Astrocyte of the spinal cord (primary cell): ENCODE data around the gene POU2F3.

Experiments used
- DNase-seq: peaks from one replicate; pipeline ENCODE4 v3.0.0; 2011; ENCODE audit warnings: low read depth, low spot score
- H3K4me3 ChIP-seq: 2 replicates; pipeline ENCODE4 v1.5.1; 2011; ENCODE audit warnings: low read depth, mild to moderate bottlenecking, low read length, moderate library complexity
- in situ Hi-C: cut with HindIII; loops from 2 replicates; pipeline ENCODE4 v1.10.0; 2017; ENCODE audit warnings: low sequenced_read_pairs
- TF ChIP-seq, protein P1 (sequence below): IDR thresholded peaks from 2 replicates; pipeline ENCODE4 v1.5.1; 2012; ENCODE audit warnings: low read depth, mild to moderate bottlenecking, low read length, inconsistent platforms

Gene POU2F3

DNA sequence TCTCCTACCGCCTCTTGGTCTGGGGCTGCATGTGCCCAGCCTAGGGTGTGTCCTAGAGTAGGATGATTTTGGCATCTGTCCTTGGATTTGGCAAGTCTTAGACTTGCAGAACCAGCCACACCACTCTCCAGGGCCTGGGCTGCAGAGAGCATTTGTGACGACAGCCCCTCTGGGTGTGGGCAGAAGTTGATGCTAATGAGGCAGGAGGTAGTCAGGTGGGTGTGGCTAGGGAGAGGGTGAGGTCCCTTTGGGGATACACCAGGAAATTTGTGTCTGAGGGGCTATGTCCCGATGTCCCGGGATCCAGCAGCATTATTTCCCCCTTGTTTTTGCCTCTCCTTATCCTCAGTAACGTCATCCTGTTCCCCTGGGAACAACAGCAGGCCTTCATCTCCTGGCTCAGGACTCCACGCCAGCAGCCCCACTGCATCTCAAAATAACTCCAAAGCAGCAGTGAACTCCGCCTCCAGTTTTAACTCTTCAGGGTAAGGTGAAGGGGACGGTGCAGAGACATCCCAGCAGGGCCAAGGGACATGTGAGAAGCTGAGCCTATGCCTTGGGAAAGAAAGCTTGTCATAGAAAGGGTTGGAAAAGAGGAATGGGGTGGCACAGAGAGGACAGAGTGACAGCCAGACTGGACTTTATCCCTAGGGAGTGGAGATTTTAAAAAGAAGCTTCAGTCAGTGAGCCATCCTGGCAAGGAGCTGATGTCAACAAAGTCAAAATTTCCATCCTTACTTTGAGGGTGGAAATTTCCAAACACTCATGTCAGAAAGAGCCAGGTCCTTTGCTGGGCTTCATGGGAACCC is 77.1 kb downstream of the POU2F3 start:
- TF ChIP-seq, protein P1, sequence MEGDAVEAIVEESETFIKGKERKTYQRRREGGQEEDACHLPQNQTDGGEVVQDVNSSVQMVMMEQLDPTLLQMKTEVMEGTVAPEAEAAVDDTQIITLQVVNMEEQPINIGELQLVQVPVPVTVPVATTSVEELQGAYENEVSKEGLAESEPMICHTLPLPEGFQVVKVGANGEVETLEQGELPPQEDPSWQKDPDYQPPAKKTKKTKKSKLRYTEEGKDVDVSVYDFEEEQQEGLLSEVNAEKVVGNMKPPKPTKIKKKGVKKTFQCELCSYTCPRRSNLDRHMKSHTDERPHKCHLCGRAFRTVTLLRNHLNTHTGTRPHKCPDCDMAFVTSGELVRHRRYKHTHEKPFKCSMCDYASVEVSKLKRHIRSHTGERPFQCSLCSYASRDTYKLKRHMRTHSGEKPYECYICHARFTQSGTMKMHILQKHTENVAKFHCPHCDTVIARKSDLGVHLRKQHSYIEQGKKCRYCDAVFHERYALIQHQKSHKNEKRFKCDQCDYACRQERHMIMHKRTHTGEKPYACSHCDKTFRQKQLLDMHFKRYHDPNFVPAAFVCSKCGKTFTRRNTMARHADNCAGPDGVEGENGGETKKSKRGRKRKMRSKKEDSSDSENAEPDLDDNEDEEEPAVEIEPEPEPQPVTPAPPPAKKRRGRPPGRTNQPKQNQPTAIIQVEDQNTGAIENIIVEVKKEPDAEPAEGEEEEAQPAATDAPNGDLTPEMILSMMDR: no peak
- DNase-seq: no peak
- no peak overlapping the region for H3K4me3 ChIP-seq
- in situ Hi-C loops: no loop called here

DNA sequence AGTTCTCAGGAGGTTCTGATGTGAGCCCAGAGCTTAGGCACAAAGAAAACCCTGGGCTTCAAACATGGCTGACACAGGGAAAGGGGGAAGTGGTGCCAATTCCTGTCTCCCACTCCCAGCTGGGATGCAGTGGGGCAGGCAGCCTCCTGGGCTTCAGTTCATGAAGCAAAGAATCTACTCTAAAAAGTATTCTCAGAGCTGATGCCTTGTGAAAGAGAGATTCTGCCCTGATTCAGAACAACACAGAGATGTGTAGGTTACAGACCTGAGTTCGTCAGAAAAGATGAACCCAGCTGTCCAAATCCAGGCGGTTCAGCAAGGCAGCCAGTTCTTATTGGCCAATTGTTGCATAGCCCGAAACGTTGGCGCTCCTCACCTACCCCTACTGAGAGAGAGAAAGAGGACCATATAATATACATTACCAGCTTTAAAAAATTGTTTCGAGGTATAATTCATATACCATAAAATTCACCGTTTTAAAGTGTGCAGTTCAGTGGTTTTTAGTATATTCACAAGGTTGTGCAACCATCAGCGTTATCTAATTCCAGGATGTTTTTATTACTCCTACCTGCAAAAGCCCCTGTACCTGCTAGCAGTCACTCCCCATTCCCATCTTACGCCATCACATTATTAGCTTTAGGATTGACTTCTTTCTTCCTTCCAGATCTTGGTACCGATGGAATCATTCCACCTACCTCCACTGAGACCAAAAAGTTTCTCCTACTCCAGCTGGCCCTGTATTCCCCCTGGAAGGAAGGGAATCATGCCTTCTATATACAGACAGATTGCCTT is 77.9 kb downstream of the POU2F3 start:
- H3K4me3 ChIP-seq: no peak overlapping the region
- no peak for DNase-seq
- TF ChIP-seq, protein P1: no peak
- in situ Hi-C loops: no loop called here

DNA sequence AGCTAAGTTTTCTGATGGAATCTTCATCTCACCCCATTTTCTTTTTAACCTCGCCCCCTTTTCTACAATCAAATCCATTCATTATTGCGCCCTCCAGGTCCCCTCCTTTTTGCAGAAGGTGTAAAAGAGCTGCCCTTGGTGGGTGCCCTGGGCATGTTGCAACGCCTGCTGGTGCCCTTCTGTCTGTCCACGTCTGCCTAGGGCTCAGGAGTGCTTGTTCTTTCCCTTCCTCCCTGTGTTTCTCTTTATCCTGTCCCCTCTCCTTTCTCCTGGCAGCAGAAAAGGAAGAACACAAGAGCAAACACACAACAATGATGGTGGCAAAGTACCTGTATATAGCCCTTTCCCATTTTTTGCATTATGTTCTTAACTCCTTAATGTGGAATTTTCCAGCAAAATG is 79.0 kb downstream of the POU2F3 start:
- in situ Hi-C loops: no loop called here
- TF ChIP-seq, protein P1: no peak
- DNase-seq: no peak
- no peak overlapping the region for H3K4me3 ChIP-seq

DNA sequence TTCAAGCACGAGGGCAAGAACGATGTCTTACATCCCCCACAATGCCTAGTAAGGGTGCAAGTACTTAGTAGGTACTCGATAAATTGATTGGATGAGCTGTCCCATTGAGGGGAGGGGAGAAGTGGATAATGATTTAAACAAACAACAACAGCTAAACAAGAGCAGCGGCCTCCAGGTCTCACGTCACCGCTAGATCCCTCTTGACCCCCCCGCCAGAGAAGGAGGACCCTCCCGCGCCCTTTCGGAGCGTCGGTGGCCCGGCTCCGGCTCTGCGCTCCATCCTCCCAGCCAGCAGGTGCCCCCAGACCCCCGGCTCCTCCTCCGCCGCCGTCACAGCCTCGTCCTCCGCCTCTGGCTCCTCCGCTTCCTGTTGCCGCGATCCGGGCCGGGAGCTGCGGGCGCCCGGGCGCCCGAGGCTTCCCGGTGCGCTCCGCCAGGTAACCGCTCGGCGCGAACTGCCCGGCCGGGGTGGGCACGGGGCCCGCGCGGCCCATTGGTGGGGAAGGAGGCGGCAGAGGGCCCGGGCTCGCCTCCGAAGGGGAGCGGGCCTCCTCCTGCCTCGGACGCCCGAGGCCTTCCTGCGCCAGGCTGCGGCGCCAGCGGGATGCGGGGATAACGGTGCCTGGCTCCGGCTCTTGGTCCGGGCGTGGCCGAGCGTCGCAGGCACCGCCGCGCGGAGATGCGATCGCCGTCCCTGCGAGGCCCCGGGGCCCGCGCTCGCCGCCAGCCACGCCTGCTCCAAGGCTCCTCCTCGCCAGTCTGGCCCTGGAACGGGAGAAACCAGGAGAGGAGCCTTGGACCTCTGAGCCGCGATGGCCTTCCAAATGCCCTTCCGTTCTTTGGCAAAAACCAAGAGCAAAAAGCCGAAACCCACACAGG is 85.2 kb downstream of the POU2F3 start, which contains the start of gene TLCD5:
Gene TLCD5, plus strand, starts transcription at position 368 of the 879 bp plus-strand sequence. CDS start 2,143 bp downstream, outside the sequence.
- in situ Hi-C loops: no loop called here
- DNase-seq: peak; percentile 71
- peak within 1 kb of the TSS; percentile 61 for H3K4me3 ChIP-seq
- TF ChIP-seq, protein P1: peak; percentile 24

DNA sequence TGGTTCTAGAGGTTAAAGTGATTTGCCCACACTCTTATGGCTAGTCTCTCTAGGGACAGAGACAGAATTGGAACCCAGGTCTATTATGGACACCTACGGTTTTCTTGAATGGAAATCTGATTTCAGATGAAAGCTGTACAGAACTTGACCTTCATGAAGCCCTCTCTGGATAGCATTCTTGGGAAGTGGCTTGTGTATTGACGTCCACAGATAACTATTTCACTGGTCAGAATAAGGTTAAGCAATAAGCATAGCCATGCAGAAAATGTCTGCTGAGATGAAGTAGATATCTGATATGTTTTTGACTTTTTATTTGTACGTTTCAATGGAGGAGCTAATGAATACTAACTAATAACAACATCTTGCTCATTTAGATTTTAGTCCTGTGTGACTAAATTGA is 86.3 kb downstream of the POU2F3 start:
- peak overlapping the region; percentile 61 for H3K4me3 ChIP-seq
- TF ChIP-seq, protein P1: no peak
- in situ Hi-C loops: no loop called here
- peak; percentile 47 for DNase-seq

DNA sequence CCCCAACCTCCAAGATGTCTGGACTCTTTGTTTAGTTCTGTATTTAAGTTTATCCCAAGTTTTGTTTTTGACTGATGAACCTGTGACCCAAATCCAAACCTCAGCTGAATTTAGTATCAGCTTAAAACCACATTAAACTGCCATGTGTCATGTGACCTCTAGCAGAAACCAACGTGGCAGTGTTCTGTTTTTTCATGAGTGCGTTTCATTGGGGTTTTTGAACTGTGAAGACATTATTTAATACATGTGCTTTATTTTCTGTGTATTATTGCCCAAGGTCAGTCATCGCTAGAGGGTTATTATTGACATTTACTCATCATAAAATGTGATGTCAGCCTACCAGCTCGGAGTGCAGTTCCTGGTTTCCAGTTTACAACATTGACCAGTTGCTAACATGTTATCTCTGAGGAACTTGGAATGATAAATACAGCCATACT is 86.9 kb downstream of the POU2F3 start:
- TF ChIP-seq, protein P1: no peak
- no peak for DNase-seq
- H3K4me3 ChIP-seq: no peak overlapping the region
- in situ Hi-C loops: no loop called here
